Glomerular endothelial cell (primary cell): ENCODE measurements around the gene CD84. TPM values are rescaled to one million over a fixed set of nuclear protein-coding genes. Genes with fewer than 3 reads are reported as not detected.
"Not testable (repeated sequence)": the region's sequence is repeated elsewhere in the genome, so short reads cannot be mapped to it uniquely, and the experiment has no call there.

ENCODE experiments used
- DNase-seq: peaks from one replicate; pipeline ENCODE4 v3.0.0-alpha.2; 2011; ENCODE audit warnings: low read depth, low spot score; ENCODE audit errors: extremely low read depth
- total RNA-seq: library from RNA; depleted of rRNA; stranded (reverse); fragments of >200 nt; gene quantifications from 2 replicates; pipeline ENCODE4 v1.2.3, GENCODE V29; 2015

Gene CD84
- not detected in 2 replicates for total RNA-seq

GRCh38 chr1:160579216-160579701, at the start of gene CD84:
Gene CD84, minus strand, starts transcription at chr1:160579496. Its CDS starts 59 bp downstream, at chr1:160579437.
- no peak for DNase-seq

GRCh38 chr1:160628799-160629263, 49.5 kb upstream of the CD84 start:
- DNase-seq = no peak

- DNase-seq = not testable (repeated sequence)
Measured at GRCh38 chr1:160627677-160628289, 48.5 kb upstream of the CD84 start.

GRCh38 chr1:160626509-160627342, 47.4 kb upstream of the CD84 start:
- no peak for DNase-seq

- no peak for DNase-seq
Measured at GRCh38 chr1:160625725-160626498, 46.6 kb upstream of the CD84 start.

- DNase-seq = no peak
Measured at GRCh38 chr1:160625321-160625720, 46.0 kb upstream of the CD84 start.

GRCh38 chr1:160624464-160624863, 45.2 kb upstream of the CD84 start:
- no peak for DNase-seq

- DNase-seq = no peak
Measured at GRCh38 chr1:160623862-160624261, 44.6 kb upstream of the CD84 start.

- no peak for DNase-seq
Measured at GRCh38 chr1:160623227-160623633, 43.9 kb upstream of the CD84 start.

GRCh38 chr1:160622501-160623226, 43.4 kb upstream of the CD84 start:
- no peak for DNase-seq

- DNase-seq = no peak
Measured at GRCh38 chr1:160621633-160622413, 42.5 kb upstream of the CD84 start.

- no peak for DNase-seq
Measured at GRCh38 chr1:160620942-160621632, 41.8 kb upstream of the CD84 start.

- DNase-seq = no peak
Measured at GRCh38 chr1:160619742-160620277, 40.5 kb upstream of the CD84 start.

GRCh38 chr1:160618763-160619274, 39.5 kb upstream of the CD84 start:
- no peak for DNase-seq

- no peak for DNase-seq
Measured at GRCh38 chr1:160618327-160618726, 39.0 kb upstream of the CD84 start.

GRCh38 chr1:160615660-160616059, 36.4 kb upstream of the CD84 start:
- no peak for DNase-seq

GRCh38 chr1:160614410-160614809, 35.1 kb upstream of the CD84 start:
- no peak for DNase-seq

- no peak for DNase-seq
Measured at GRCh38 chr1:160612613-160613218, 33.4 kb upstream of the CD84 start.
